GM21786 (cell line): ENCODE data around the gene WNT3.
"Not testable (repeated sequence)": the region's sequence is repeated elsewhere in the genome, so short reads cannot be mapped to it uniquely, and the experiment has no call there.

Source experiments
- ATAC-seq: cut with Tn5 transposase; IDR thresholded peaks from one replicate; pipeline ENCODE4 v1.9.1; 2021; ENCODE audit not compliant: unreplicated experiment

WNT3 gene

GRCh38 chr17:46818316-46818928 is at the start of gene WNT3:
Gene WNT3, minus strand, starts transcription at chr17:46818692. Its CDS starts 95 bp downstream, at chr17:46818597.
- no peak for ATAC-seq

DNA sequence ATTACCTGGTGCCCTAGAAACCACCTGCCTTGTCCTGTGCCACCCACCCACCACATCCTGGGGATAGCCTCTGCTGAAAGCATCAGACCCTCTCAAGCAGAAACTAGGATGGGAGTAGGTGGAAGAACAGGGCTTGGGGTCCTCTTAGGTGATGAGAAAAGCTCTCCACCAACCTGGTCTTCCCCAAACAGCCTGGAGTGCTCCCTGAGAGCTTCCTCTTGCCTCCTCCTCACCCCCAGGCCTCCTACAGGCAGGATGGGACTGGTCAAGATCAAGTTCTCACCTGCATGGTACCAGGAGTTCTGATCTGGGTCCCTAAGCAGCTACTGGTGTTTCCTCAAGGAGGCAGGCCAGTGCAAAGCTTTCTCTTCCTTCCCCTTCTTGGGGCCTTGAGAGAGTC is 48.3 kb upstream of the WNT3 start:
- no peak for ATAC-seq

DNA sequence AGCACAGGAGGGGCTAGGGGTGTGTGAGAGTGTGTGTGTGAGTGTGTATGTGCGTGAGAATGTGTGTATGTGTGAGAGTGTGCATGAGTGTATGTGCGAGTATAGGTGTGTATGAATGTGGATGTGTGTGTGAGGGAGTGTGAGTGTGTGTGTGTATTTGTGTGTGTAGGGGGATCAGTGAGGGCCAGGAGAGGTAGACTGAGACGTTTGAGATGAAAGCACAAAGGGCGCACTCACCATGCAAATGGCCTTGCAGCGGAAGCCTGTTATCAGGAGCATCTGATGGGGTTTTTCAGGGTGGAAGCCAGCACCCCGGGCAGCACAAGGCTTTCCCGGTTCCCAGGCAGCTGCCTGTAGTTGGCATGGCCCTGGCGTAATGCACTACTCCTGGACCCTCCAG is 47.8 kb upstream of the WNT3 start:
- no peak for ATAC-seq

DNA sequence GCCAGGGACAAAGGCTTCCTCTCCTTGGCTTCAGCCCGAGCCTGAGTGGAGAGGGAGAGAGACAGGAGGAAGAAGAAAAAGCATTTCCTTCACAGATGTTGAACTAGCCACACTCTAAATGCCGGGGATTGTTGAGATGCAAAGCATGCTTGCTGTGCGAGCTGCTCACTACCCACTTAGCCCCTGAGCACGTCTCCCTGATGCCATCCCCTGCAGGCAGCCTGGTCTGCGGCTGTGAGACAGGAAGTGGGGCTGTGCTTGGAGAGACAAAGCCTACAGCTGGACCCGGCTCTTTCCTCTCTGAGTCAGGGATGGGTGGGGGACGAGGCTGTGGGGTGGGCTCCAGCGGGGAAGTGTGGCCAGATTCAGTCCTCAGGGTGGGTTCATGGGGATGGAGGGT is 46.6 kb upstream of the WNT3 start:
- no peak for ATAC-seq

GRCh38 chr17:46863383-46864121 is 45.1 kb upstream of the WNT3 start:
- ATAC-seq = no peak

DNA sequence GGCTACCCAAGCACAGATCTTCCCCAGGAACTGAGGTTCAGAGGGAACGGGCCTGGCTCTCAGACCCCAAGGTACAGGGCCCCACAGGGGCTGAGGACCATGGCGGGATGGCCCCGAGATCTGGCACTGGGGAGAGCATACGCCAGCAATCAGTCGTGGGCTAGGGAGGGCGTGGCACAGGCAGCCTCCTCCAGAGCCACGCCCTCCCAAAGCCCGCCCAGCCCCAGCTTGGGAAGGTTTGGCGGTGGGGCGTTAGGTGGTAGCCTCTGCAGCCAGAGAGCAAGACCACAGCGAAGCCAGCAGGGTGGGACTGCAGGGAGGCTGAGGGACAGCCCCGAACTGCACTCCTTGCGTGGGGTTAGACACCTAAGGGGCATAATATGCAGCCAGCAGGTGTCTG is 44.5 kb upstream of the WNT3 start:
- no peak for ATAC-seq

DNA sequence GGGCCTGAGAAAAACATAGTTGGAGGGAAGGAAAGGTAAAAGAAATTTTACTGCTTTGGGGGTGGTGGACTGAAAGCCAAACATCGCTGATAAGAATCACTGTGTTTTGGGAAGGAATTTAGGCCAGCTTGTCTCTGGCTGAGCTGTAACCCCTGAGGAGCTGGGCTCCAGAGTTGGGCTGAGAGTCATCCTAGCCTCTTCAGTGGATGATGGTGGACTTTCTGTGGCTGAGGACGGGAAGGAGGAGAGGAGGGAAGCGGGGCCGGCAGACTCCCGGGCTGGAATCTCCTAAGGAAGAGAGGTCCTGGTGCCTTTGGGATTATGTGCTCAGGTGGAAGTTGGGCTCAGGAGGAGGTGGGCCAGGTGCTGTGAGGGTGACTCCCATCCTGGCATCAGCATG is 41.5 kb upstream of the WNT3 start:
- ATAC-seq = no peak

DNA sequence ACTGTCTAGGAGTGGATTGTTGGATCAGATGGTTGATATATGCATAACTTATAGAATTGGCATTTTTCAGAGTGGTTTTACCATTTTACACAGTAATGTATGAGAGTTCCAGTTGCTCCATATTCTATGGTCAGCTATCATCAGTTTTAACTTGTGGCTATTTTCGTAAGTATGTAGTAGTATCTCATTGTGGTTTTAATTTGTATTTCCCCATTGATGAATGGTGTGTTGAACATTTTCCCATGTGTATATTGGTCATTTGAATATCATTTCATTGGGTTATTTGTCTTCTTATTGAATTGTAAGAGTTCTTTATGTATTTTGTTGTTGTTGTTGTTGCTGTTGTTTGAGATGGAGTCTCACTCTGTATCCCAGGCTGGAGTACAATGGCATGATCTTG is 39.1 kb upstream of the WNT3 start:
- ATAC-seq = no peak

DNA sequence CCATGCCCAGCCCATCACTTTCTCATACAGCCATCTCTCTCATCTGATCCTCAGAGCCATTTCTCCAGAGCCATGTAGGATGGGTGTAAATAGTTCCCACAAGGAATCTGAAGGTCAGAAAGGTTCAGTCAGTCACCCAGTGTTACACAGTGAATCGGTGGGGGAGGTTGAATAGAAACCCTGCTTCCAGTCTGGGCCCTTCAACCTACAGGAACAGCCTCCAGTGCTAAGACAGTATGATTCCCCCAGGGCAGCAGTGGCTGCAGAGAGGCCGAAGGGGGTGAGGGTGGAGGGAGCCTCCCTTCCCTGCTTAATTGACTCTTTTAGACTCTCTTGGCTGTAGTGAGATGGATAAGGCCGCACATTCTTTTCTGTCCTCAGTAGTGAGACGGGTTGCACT is 36.5 kb upstream of the WNT3 start:
- ATAC-seq = no peak

DNA sequence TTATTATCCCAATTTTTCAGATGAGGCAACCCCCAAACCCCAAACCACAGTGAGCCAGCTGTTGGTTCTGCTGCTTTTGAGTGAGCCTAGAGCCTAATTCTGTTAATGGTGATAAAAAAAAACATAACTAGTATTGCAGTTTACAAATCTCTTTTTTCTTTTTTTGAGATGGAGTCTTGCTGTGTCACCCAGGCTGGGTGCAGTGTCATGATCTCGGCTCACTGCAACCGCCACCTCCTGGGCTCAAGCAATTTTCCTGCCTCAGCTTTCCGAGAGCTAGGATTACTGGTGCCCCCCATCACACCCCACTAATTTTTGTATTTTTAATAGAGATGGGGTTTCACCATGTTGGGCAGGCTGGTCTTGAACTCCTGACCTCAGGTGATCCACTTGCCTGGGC is 36.0 kb upstream of the WNT3 start:
- ATAC-seq = no peak

GRCh38 chr17:46853896-46854444 is 35.5 kb upstream of the WNT3 start:
- ATAC-seq = no peak

- no peak for ATAC-seq
These were observed 32.7 kb upstream of the WNT3 start, which contains the start of gene WNT9B for GRCh38 chr17:46851029-46851741. Gene WNT9B, plus strand, starts transcription at chr17:46851583. Its CDS starts 56 bp downstream, at chr17:46851639.

DNA sequence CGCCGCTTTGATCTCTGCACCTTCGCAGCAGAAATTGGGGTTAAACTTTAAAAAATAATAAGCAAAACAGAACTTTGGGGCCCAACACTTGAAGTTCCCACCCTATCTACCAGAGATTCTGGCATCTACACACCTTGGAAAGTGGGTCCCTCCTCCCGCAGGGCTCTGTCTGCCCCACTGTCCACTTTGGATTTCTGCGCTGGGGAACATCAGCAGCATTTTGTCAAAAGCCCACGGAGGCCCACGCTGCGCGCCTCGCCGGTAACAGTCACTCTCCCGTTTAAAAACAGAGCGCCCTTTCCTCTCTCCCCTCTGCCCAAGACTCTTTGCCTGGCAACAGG is 32.2 kb upstream of the WNT3 start:
- no peak for ATAC-seq

DNA sequence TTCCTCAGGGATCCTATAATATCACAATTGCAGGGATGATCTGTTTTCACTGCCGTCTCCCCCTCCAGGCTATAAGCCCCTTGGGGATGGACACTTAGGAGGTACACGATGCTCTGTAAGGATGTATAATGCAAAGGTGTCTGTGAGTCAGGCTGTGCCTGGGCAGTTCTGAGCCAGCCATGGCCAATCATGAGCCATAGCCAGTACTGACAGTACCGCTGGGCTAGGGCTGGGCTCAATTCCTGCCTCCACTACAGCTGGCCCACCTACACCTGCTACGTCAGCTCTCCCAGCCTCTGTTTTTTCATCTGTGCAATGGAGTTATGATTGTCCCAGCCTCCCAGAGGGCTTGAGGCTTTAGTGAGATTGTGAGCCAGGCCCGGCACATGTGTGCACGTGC is 30.0 kb upstream of the WNT3 start:
- no peak for ATAC-seq

DNA sequence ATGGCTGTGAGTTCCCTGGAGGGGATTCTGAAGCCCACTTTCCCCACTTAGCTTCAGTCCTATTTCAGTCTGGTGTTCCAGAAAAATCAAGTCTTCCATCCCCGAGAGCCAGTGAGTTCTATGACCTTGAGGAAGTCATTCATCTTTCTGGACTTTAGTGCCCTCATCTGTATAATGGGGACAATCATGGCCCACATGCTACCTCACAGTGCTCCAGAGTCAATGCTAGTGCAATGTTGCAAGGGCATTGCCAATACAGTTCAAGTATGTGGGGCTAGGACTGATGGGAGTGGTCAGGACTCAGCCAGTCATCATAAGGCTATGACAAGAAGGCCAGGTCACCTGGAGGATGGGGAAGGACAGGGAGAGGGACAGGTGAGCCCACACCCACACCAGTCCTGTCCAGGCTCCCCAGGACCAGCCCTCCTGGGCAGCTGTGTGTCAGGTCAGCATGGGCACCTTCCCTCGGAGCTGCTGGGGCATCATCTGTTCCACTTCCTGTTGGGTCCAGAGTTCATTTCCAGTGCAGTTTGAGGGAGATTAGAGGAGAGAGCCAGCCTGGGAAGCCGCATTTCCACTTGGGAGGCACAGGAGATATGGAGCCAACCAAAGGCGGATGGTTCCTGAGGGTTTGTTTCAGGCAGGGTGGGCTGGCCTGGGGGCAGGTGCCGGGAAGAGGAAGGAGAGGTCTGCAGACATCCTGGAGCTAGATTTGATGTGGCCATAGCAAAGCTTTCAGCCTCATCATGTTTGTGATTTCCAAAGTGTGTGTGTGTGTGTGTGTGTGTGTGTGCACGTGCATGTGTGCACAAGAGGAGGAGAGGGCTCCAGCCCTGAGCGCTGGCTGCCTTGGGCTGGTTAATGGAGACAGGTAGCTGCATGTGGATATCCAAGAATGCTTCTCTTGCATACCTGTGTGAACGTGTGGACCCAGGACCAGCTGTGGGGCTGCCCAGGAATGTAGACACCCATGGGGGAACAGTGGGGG is 29.0 kb upstream of the WNT3 start:
- no peak for ATAC-seq

DNA sequence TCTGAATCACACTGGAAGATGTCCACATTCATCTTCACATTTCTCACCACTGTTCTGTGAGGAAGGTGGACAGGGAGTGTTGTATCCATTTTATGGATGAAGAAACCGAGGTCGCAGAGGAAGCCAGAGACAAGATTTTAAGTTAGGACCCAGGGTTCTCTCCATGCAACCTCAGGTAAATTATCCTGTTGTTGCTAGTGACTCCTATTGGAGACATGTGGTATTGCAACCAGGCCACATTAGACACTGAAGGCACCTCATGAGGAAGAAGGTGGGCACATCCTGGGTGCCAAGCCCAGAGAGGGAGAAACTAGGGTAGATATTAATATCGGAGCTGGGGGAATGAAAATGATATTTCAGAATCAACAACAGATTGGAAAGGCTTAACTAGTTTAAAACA is 24.3 kb upstream of the WNT3 start:
- no peak for ATAC-seq

- ATAC-seq = no peak
These were observed 23.3 kb upstream of the WNT3 start for GRCh38 chr17:46841561-46842379.

- not testable (repeated sequence) for ATAC-seq
These were observed 22.1 kb upstream of the WNT3 start for GRCh38 chr17:46840596-46840995.

DNA sequence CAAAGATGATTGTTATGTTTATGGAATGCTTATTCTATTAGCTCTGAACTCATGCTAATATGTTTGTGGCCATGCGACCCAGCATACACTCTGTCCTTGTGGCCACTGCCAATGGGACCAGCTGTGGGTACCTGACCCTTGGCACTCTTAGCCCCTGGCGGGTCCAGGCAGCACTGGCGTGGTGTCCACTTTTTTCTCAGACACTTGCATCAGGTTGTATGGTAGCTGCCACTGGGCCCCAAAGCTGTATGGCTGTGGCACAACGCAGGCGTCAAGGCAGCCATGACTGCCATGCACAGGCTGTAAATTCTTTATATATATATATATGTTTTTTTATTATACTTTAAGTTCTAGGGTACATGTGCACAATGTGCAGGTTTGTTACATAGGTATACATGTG is 20.7 kb upstream of the WNT3 start:
- no peak for ATAC-seq

- ATAC-seq = no peak
These were observed 19.0 kb upstream of the WNT3 start for GRCh38 chr17:46837521-46837920.
